ENCODE data around the gene CREB3.

GRCh38 chr9:35685506-35685905, 47.0 kb upstream of the CREB3 start:
- no peak for TF ChIP-seq RAD21 (conservative IDR thresholded peaks at IDR 0.05)
- no peak for TF ChIP-seq POLR2AphosphoS5 (IDR thresholded peaks at IDR 0.05)
- no peak for TF ChIP-seq MXI1 (conservative IDR thresholded peaks at IDR 0.05; ENCODE audit: poor library complexity, severe bottlenecking)
- TF ChIP-seq CTCF (IDR thresholded peaks at IDR 0.05; ENCODE audit: poor library complexity, severe bottlenecking): no peak
- no peak for TF ChIP-seq TAF1 (IDR thresholded peaks at IDR 0.05; ENCODE audit: low read depth)
- TF ChIP-seq REST (IDR thresholded peaks at IDR 0.05; ENCODE audit: borderline replicate concordance): no peak
- TF ChIP-seq EZH2 (IDR thresholded peaks at IDR 0.05; ENCODE audit: borderline replicate concordance, insufficient read depth, low read length, poor library complexity, severe bottlenecking): no peak
- TF ChIP-seq EP300 (conservative IDR thresholded peaks at IDR 0.05; ENCODE audit: poor library complexity, severe bottlenecking): no peak

Measured in neural cell (in vitro differentiated cells).